ENCODE data around the gene MAN2A1.
"Not testable (repeated sequence)": the region's sequence is repeated elsewhere in the genome, so short reads cannot be mapped to it uniquely, and the experiment has no call there.

Gene MAN2A1

GRCh38 chr5:109876941-109877669 is 187.4 kb downstream of the MAN2A1 start:
- DNase-seq, result no peak

GRCh38 chr5:109877670-109878045 is 187.9 kb downstream of the MAN2A1 start:
- DNase-seq, result no peak

GRCh38 chr5:109878887-109879286 is 189.2 kb downstream of the MAN2A1 start:
- DNase-seq, result no peak

DNA sequence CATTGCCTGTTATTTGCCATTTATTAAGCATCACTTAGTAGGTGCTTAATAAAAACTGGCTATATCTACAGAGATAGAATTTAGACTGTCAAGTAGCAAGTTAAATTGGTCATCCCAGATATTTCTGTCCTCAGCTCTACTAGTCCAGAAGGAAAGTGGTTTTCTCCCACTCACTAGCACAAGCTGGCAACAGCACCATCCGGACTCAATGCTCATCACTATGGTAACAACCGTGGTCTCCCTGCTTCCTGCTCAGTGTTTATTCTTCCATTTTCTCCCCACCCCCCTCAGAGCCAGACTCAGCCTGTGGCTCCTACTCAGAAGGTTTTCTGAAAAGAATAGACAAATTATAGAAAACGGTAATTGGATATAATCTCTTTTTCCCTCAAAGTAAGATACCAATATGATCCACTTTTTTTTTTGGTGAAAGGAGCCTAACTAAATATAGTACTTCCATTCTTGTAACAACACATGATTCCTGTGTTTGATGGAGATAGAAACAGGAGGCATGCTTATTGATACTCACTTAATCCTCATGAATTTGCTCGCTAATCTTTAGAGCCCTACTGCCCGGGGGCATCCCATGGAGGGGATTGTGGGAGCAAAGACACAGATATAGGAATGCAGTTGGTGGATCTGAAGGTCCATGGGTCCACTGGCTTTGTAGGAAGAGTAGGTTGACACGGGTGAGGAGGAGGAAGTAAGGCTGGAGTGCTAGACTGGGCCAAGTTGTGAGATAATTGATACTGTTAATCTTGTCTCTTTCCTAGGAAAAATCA is 191.4 kb downstream of the MAN2A1 start:
- no peak for DNase-seq

DNA sequence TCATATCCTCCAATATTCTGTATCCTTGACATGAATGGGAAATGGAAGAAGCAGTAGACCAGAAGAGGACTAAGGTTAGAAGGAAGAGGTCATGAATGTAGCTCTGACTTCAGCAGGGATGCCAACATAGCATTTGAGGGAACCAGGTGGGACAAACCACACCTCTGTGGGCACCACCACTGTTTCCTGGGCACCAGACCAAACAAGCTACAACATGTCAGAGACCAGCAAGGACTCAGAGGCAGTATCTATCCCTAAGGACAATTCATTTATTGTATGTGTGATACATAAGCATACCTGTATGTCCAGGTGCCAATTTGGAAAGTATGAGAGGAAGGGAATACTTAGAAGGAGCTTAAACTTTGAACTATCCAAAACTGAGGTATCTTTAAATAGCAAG is 192.8 kb downstream of the MAN2A1 start:
- DNase-seq, result no peak

DNA sequence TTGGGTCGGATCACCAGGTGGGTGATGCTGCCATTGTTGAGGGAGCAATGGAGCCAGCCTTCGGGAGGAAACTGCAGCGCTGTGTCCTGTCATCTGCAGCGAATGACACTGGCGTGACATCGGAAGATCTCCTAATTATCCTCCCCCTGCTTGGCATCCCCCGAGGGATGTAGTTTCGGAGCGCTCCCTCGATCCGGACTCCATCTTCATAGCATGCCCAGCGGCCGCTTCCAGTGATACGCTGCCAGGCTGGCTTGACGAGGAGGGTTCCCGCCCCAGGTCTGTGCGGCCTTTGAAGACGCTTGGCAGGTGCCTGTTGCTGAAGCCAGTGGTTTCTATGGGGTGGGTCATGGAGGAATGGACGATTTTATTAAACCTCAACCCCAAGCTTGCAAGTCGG is 194.9 kb downstream of the MAN2A1 start:
- no peak for DNase-seq

DNA sequence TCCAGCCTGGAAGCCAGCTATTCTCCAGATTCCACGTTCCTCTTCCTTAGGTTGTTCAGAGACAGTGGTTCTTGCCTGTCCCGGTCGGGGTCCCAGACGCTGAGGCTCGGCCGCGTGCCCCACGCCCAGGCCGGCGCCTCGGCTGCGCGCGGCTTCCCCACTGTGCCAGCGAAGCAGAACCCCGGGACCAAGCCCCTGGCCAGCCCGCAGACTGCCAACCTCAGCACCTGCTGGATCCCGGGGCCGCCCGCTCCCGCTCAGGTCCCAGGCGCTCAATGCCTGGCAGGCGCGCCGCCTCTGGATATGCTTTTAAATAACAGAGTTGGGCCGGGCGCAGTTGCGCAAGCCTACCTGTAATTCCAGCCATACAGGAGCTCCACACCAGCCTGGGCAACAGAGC is 195.5 kb downstream of the MAN2A1 start:
- no peak for DNase-seq

GRCh38 chr5:109888989-109889388 is 199.3 kb downstream of the MAN2A1 start:
- DNase-seq, result no peak

GRCh38 chr5:109893271-109893670 is 203.5 kb downstream of the MAN2A1 start:
- not testable (repeated sequence) for DNase-seq

DNA sequence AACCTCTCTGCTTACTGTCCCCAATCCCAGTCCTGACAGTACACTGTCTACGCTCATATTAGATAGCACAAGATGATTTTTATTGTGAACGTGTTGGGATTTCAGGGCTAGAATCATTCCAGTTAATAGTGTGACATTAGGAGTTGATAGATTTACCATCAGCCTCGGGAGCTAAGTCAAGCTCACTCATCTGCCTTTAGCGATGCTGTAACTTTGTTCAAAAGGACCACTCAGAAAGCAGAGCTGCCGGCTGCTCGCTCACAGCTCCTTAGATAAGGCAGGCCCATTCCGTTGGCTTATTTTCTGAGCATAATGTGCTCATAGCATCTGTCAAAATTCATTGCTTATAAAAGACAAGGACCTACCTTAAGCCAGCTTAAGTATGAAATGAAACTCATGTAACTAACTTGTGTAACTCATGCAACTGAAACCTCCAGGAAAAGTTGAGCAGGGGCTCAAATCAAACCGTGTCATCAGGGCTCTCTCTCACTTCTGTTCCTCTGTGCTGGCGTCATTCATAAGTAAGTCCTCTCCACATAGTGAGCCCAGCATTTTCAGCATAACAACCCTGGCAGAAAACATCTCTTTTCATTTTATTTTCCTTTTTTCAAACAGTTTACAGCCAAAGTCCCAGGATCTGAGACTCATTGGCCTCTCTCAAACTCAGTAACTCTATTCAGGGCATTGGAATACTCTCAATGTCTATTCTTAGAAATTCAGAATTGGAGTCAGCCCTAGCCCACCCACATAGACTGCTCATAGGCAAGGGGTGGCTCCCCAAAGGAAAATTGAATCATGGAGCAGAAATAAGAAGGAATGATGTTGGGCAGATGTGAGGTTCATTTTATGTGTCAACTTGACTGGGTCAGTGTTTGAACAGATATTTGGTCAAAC is 208.8 kb downstream of the MAN2A1 start:
- no peak for DNase-seq

DNA sequence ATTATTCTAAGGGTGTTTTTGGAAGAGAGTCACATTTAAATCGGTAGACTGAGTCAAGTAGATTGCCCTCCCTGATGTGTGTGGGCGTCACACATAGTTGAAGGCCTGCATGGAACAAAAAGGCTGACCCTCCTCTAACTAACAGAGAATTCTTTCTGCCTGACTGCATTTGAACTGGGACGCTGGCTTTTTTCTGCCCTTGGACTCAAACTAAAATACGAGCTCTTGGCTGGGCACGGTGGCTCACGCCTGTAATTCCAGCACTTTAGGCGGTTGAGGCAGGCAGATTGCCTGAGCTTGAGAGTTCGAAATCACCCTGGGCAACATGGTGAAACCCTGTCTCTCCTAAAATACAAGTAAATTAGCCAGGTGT is 209.4 kb downstream of the MAN2A1 start:
- no peak for DNase-seq

DNA sequence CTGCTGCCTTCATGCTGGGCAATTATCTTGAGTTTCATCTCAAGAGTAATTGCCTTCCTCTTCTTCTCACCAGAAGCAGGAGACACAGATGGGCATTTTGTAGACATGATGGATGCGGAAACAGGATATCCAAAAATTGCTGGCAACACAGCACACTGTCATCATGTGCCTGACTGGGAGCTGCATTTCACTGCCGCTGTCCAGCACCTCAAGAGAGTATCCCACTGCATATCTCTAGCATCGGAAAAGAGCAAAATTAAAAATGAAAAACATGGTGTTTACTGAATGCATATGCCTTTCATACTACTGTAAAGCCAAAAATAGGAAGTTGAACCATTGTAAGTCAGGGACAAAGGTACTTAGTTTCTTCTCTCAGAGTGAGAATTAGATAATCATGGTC is 210.7 kb downstream of the MAN2A1 start:
- DNase-seq, result no peak

GRCh38 chr5:109900911-109901627 is 211.3 kb downstream of the MAN2A1 start:
- DNase-seq, result no peak

GRCh38 chr5:109901628-109901981 is 211.9 kb downstream of the MAN2A1 start:
- DNase-seq, result no peak

DNA sequence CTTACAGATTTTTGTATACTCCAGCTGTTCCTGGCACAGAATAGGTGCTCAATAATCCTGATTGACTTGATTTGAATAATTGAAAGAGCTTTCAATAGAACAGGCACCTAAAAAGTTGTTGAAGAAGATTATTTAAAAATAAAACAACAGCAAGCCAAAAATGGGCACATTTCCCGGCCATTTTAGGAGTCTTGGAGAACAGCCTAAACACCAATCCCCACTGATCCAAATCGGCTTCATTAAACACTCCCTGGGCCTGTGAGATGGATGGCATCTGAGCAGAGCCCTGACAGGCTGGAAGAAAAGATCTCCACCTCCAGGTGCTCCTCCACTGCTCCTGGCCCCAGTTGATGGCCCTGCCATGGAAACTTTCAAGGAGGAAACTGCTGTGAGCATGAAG is 213.3 kb downstream of the MAN2A1 start:
- DNase-seq, result no peak

DNA sequence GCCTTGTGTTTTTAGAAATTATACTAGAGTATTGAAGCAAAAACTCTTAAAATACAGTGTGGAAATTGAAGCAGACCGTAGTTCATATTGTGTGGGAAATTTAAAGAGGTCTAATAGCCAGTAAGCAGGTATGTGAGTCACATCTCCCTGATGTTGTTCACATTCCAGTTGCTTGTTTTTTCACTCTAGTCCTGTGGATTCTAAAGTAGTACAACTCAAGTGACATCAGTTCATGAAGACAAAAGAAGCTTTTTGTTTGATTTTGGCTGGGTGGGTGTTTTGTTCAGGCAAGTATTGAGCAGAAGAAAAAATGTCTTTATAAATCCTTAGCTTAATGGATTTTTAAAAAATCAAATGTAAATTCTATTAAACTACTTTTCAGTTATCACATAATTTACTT is 216.2 kb downstream of the MAN2A1 start:
- no peak for DNase-seq

- DNase-seq, result no peak
Observed at GRCh38 chr5:109907189-109907588, 217.5 kb downstream of the MAN2A1 start.

DNA sequence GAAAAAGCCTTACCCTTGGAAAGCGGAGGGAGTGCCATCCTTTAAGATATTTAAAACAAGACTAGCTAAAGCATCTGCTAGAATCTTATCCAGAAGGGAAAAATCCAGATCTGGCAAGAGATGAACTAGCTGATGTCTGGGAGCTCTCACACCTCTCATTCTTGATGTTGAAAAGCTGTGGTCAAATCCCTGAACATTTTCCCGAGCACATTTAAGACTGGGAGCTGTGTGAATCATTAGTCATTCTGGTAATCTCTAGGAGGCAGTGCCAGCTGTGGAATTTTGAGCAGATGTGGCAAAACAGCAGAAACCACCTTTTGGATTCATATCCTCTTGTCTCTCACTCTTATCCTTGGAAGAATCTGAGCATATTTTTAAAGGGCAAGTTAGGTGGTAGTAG is 218.0 kb downstream of the MAN2A1 start:
- DNase-seq, result no peak

- DNase-seq, result no peak
Observed at GRCh38 chr5:109908366-109908765, 218.6 kb downstream of the MAN2A1 start.

DNA sequence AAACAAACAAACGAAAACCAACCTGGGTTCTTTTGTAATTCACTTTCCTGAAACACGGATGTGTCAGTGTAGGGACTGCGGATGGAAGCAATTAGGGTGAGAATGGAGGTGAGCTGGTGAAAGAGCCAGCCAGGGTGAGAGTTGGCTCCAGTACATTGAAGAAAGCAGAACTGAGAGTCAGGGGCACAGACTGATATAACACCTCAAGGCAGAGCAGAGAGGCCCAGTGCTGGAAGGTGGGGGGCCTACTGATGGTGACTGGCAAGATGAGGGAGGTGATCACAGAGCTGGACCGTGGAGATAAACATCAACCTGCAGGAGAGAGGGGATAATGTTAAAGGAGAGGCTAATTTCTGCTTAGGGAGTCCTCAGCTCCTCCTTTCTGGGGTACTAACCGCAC is 221.1 kb downstream of the MAN2A1 start:
- no peak for DNase-seq

DNA sequence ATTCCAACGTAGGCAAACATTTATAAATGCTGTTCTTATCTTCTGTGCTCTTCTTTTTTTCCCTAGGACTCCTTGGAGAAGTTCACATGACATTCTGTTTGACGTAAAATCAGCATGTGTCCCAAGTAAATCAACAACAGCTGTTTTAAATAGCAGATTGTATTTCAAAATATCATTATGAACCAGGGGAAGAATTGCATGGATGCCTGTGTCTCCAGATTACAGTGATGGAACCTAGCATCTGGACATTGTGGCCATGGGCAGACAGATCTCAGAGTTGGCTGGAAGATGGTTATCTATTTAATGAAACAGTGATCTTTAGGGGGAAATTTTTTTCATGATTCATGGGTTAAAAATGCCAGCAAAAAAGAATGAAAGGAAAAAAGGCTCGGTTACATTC is 222.0 kb downstream of the MAN2A1 start:
- DNase-seq, result no peak

GRCh38 chr5:109914906-109915305 is 225.2 kb downstream of the MAN2A1 start:
- DNase-seq, result no peak
